Measurements from ENCODE around the gene TSKU. TPM values are rescaled to one million over a fixed set of nuclear protein-coding genes. Genes with fewer than 3 reads are reported as not detected.

The TSKU gene
- total RNA-seq: 50.7 TPM

- ATAC-seq: peak; percentile 19
Measured at GRCh38 chr11:76783294-76783895, at the start of gene TSKU. TSS of gene TSKU (plus strand) at chr11:76783356. CDS start at chr11:76795617, 12,261 bp downstream.

- ATAC-seq: peak; percentile 86
Measured at GRCh38 chr11:76733906-76734305, 49.2 kb upstream of the TSKU start.

GRCh38 chr11:76734456-76735420, 48.4 kb upstream of the TSKU start:
- no peak for ATAC-seq

GRCh38 chr11:76735841-76736240, 47.3 kb upstream of the TSKU start:
- no peak for ATAC-seq

GRCh38 chr11:76736266-76736665, 46.9 kb upstream of the TSKU start:
- no peak for ATAC-seq

- no peak for ATAC-seq
Measured at GRCh38 chr11:76736773-76737495, 46.2 kb upstream of the TSKU start.

- no peak for ATAC-seq
Measured at GRCh38 chr11:76738618-76739240, 44.4 kb upstream of the TSKU start.

GRCh38 chr11:76739798-76740197, 43.4 kb upstream of the TSKU start:
- no peak for ATAC-seq

GRCh38 chr11:76740772-76741171, 42.4 kb upstream of the TSKU start:
- ATAC-seq: no peak

GRCh38 chr11:76742902-76743301, 40.3 kb upstream of the TSKU start:
- ATAC-seq: no peak

GRCh38 chr11:76744186-76745043, 38.7 kb upstream of the TSKU start:
- peak; percentile 11 for ATAC-seq

GRCh38 chr11:76745044-76745376, 38.1 kb upstream of the TSKU start:
- ATAC-seq: peak; percentile 13

- ATAC-seq: no peak
Measured at GRCh38 chr11:76745561-76746207, 37.5 kb upstream of the TSKU start.

- no peak for ATAC-seq
Measured at GRCh38 chr11:76747153-76747914, 35.8 kb upstream of the TSKU start.

- ATAC-seq: no peak
Measured at GRCh38 chr11:76747915-76748860, 35.0 kb upstream of the TSKU start.

GRCh38 chr11:76748948-76749347, 34.2 kb upstream of the TSKU start:
- no peak for ATAC-seq

- no peak for ATAC-seq
Measured at GRCh38 chr11:76750067-76750466, 33.1 kb upstream of the TSKU start.

GRCh38 chr11:76750746-76751145, 32.4 kb upstream of the TSKU start:
- ATAC-seq: no peak

Data from esophagus mucosa (tissue), 1 donor.